ENCODE data around the gene TAS1R2.

The TAS1R2 gene

DNA sequence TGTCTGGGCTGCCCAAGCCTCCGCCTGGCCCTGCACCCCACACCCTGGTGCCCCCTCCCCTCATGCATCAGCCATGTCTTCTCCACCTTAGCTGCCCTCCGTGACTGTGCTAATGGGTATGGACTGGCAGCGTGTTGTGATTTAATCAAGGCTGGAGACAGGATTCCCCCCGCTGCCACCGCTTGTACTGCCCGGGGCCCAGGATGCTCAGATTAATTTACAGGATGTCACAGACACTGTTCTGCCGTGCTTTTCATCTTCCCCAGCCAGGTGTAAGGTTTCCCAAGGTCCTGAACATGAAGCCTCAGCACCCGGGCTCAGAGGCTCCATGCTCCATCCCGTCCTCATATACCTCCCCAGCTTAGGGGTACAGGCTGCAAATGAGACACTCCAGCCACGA is 66.3 kb downstream of the TAS1R2 start:
- FAIRE-seq: no peak
- TF ChIP-seq, protein P1, sequence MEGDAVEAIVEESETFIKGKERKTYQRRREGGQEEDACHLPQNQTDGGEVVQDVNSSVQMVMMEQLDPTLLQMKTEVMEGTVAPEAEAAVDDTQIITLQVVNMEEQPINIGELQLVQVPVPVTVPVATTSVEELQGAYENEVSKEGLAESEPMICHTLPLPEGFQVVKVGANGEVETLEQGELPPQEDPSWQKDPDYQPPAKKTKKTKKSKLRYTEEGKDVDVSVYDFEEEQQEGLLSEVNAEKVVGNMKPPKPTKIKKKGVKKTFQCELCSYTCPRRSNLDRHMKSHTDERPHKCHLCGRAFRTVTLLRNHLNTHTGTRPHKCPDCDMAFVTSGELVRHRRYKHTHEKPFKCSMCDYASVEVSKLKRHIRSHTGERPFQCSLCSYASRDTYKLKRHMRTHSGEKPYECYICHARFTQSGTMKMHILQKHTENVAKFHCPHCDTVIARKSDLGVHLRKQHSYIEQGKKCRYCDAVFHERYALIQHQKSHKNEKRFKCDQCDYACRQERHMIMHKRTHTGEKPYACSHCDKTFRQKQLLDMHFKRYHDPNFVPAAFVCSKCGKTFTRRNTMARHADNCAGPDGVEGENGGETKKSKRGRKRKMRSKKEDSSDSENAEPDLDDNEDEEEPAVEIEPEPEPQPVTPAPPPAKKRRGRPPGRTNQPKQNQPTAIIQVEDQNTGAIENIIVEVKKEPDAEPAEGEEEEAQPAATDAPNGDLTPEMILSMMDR (IDR thresholded peaks at IDR 0.05; ENCODE audit: insufficient read depth, missing control alignments): no peak
- DNase-seq (ENCODE audit: insufficient read length, low spot score): no peak

DNA sequence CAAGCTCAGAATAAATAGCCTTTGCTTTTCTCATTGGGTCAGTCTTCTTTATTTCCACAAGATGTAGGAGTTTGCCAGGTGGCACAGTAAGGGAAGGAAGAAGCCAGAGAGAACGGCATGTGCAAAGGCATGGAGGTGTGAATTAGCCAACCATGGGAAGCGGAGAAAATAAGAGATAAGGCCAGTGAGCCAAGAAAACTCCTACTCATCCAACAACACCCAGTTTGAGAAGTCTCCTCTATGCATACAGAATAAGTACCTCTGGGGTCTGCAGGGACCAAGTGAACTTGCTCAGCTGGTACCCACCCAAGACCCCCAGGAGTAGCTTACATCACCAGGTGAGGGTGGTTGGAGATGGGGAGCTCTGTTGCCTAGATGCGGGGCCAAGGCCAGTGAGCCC is 66.7 kb downstream of the TAS1R2 start:
- TF ChIP-seq, protein P1 (IDR thresholded peaks at IDR 0.05; ENCODE audit: insufficient read depth, missing control alignments): no peak
- FAIRE-seq: no peak
- DNase-seq (ENCODE audit: insufficient read length, low spot score): no peak
